K562 (cell line): Measurements from ENCODE around the gene TNFAIP8L1. TPM values are rescaled to one million over a fixed set of nuclear protein-coding genes. Genes with fewer than 3 reads are reported as not detected.

Experiments
- COPS2 ChIP-seq: fragments of 450-650 bp; conservative IDR thresholded peaks from 2 replicates; pipeline ENCODE4 v1.6.1; 2016; ENCODE audit warnings: mild to moderate bottlenecking, moderate library complexity
- CXXC5 ChIP-seq: fragments of 250-450 bp; sonication (Bioruptor Pico); IDR thresholded peaks from 2 replicates; pipeline ENCODE4 v1.8.0; 2022; ENCODE audit warnings: inconsistent platforms, mild to moderate bottlenecking, moderate library complexity
- EP300 ChIP-seq: IDR thresholded peaks from 2 replicates; pipeline ENCODE4 v1.6.1; 2012; ENCODE audit warnings: low read length, improper control_type of control experiment
- JUNB ChIP-seq: fragments of 450-650 bp; formaldehyde crosslinking; conservative IDR thresholded peaks from 2 replicates; pipeline ENCODE4 v1.4.0; 2020; ENCODE audit warnings: mild to moderate bottlenecking
- KLF16 ChIP-seq: IDR thresholded peaks from 2 replicates; pipeline ENCODE4 v1.6.1; 2016; ENCODE audit warnings: antibody characterized with exemption
- MEF2A ChIP-seq: IDR thresholded peaks from 2 replicates; pipeline ENCODE4 v1.6.1; 2011; ENCODE audit warnings: low read depth, mild to moderate bottlenecking, low read length, moderate library complexity; ENCODE audit not compliant: control insufficient read depth
- MYC ChIP-seq, 2 experiments: fragments of 250-450 bp in 1 of 2; sonication (Bioruptor Pico) in 1 of 2; IDR thresholded peaks; 2 replicates each; pipeline versions ENCODE4 v1.5.1 to v1.6.1; 2012 to 2021; ENCODE audit warnings: low read depth in 2 of 2, borderline replicate concordance in 1 of 2, improper control_type of control experiment in 1 of 2, low read length in 1 of 2, mild to moderate bottlenecking in 1 of 2, moderate library complexity in 1 of 2
- MYNN ChIP-seq, 2 experiments: sonication (generic); formaldehyde crosslinking in 1 of 2; IDR thresholded peaks; 2 replicates each; pipeline versions ENCODE4 v1.5.0 to v1.6.1; 2016 to 2020; ENCODE audit warnings: antibody characterized with exemption in 1 of 2, missing genetic modification reagents in 1 of 2
- NFXL1 ChIP-seq: fragments of 450-650 bp; formaldehyde crosslinking; IDR thresholded peaks from 2 replicates; pipeline ENCODE4 v1.4.0; 2021; ENCODE audit warnings: mild to moderate bottlenecking
- NR2C2 ChIP-seq, 2 experiments: fragments of 200-800 bp in 1 of 2; sonication (Bioruptor generic) in 1 of 2; sonication (generic) in 1 of 2; formaldehyde crosslinking in 1 of 2; IDR thresholded peaks; 2 replicates each; pipeline versions ENCODE4 v1.6.1 to v1.8.0; 2016 to 2022; ENCODE audit warnings: mild to moderate bottlenecking in 1 of 2, missing compliant biosample characterization in 1 of 2, missing genetic modification characterization in 1 of 2, missing genetic modification reagents in 1 of 2
- POLR2G ChIP-seq: fragments of 200-400 bp; formaldehyde crosslinking; IDR thresholded peaks from 2 replicates; pipeline ENCODE4 v1.6.1; 2017; ENCODE audit warnings: low read depth, mild to moderate bottlenecking, antibody characterized with exemption, low read length, moderate library complexity
- POU5F1 ChIP-seq: fragments of 150-350 bp; IDR thresholded peaks from 2 replicates; pipeline ENCODE4 v1.6.1; 2014; ENCODE audit warnings: borderline replicate concordance, low read length, low read depth, mild to moderate bottlenecking; ENCODE audit not compliant: partially characterized antibody
- TFAP4 ChIP-seq: sonication (generic); formaldehyde crosslinking; IDR thresholded peaks from 2 replicates; pipeline ENCODE4 v1.8.0; 2022; ENCODE audit warnings: missing genetic modification reagents, mild to moderate bottlenecking, moderate library complexity, borderline replicate concordance
- VEZF1 ChIP-seq: fragments of 200-800 bp; sonication (Bioruptor generic); IDR thresholded peaks from 2 replicates; pipeline ENCODE4 v1.6.1; 2017; ENCODE audit warnings: missing genetic modification characterization, missing compliant biosample characterization
- ZBTB33 ChIP-seq: sonication (generic); formaldehyde crosslinking; IDR thresholded peaks from 2 replicates; pipeline ENCODE4 v1.8.1; 2023; ENCODE audit warnings: mild to moderate bottlenecking, missing genetic modification reagents
- ZC3H8 ChIP-seq: fragments of 450-650 bp; IDR thresholded peaks from 2 replicates; pipeline ENCODE4 v1.6.1; 2017
- ZFP36 ChIP-seq: fragments of 150-350 bp; IDR thresholded peaks from 2 replicates; pipeline ENCODE4 v1.6.1; 2018; ENCODE audit warnings: low read length, low read depth; ENCODE audit not compliant: partially characterized antibody
- ZNF449 ChIP-seq: fragments of 250-450 bp; sonication (Bioruptor Pico); IDR thresholded peaks from 2 replicates; pipeline ENCODE4 v1.8.0; 2022; ENCODE audit warnings: moderate library complexity, mild to moderate bottlenecking, inconsistent platforms
- ZNF668 ChIP-seq: fragments of 250-450 bp; sonication (Bioruptor Pico); IDR thresholded peaks from 2 replicates; pipeline ENCODE4 v1.8.0; 2022; ENCODE audit warnings: mild to moderate bottlenecking, inconsistent platforms
- polyA plus RNA-seq, 8 experiments: library from polyadenylated mRNA; depleted of rRNA in 4 of 8; stranded (reverse) in 5 of 8; unstranded in 3 of 8; fragments of >200 nt; fragmentation: Nextera tagmentation in 2 of 8; fragmentation: Illumina TruSeq in 1 of 8; extraction: Ambion mirVana in 2 of 8; extraction: Trizol in 1 of 8; gene quantifications; 2 replicates each; pipeline versions ENCODE4 v1.2.1 to v1.2.3, GENCODE V29; 2011 to 2014; ENCODE audit warnings: inconsistent platforms in 1 of 8, missing spikeins in 1 of 8
- total RNA-seq, 7 experiments: library from RNA; depleted of rRNA in 6 of 7; stranded (reverse); fragments of >200 nt in 6 of 7; fragmentation: Illumina TruSeq in 2 of 7; extraction: Trizol in 2 of 7; gene quantifications; 2 replicates each; pipeline versions ENCODE4 v1.2.1 to v1.2.3, GENCODE V29; 2011 to 2021; ENCODE audit warnings: low replicate concordance in 1 of 7

The TNFAIP8L1 gene
- total and polyA plus RNA-seq, 9 of the 15 experiments (the other 6 are each of a cell fraction or from before 2014, with no cell fraction given) = 0.69 to 9.3 (median 4.9) TPM

- peak; percentile 71 for TF ChIP-seq VEZF1 (CRISPR knock-in tag)
- TF ChIP-seq ZFP36 = peak; percentile 81
- TF ChIP-seq KLF16 = peak; percentile 76; the same call in 1 of the 2 replicates
- no peak for TF ChIP-seq ZC3H8
- no peak for TF ChIP-seq NR2C2 (CRISPR knock-in tag; IDR thresholded peaks at IDR 0.05)
- peak; percentile 69 for TF ChIP-seq NR2C2 (tag; IDR thresholded peaks at IDR 0.05)
- peak; percentile 67; the same call in 1 of the 2 replicates for TF ChIP-seq MYNN (IDR thresholded peaks at IDR 0.05)
- no peak for TF ChIP-seq MYNN (CRISPR knock-in tag; IDR thresholded peaks at IDR 0.05)
- no peak for TF ChIP-seq POU5F1
- TF ChIP-seq COPS2 = no peak
- 0 out of 2 replicates have a peak, but pooled peaks have one; percentile 13 for TF ChIP-seq MYC (IDR thresholded peaks at IDR 0.05; ENCODE audit: low read depth, low read length)
- TF ChIP-seq MYC (CRISPR knock-in tag; IDR thresholded peaks at IDR 0.05; ENCODE audit: borderline replicate concordance, low read depth) = no peak
- TF ChIP-seq NFXL1 (CRISPR knock-in tag) = no peak
- TF ChIP-seq ZNF668 = no peak
- TF ChIP-seq CXXC5 (CRISPR knock-in tag) = no peak
- TF ChIP-seq EP300 = 0 out of 2 replicates have a peak, but pooled peaks have one; percentile 6
- peak; percentile 14; the same call in 1 of the 2 replicates for TF ChIP-seq TFAP4 (CRISPR knock-in tag)
- 0 out of 2 replicates have a peak, but pooled peaks have one; percentile 39 for TF ChIP-seq ZBTB33 (CRISPR knock-in tag)
- no peak for TF ChIP-seq ZNF449 (CRISPR knock-in tag)
- no peak for TF ChIP-seq JUNB
- TF ChIP-seq POLR2G = peak; percentile 63
- TF ChIP-seq MEF2A = peak; percentile 52; the same call in 1 of the 2 replicates
These were observed 15.4 kb downstream of the TNFAIP8L1 start (continued) for GRCh38 chr19:4654437-4655361.
